HL-60 (cell line): ENCODE data around the gene SH3PXD2A.

Experiments used
- DNase-seq, 2 experiments: peaks; one replicate each; pipeline ENCODE4 v3.0.0-alpha.2; 2010 to 2020; ENCODE audit warnings: low read depth in 1 of 2, low spot score in 1 of 2
- H3K27ac ChIP-seq: fragments of 250-450 bp; sonication (Bioruptor Pico); replicated peaks from 2 replicates; pipeline ENCODE4 v1.5.1; 2020; ENCODE audit warnings: mild to moderate bottlenecking, moderate library complexity
- H3K27me3 ChIP-seq: fragments of 250-450 bp; sonication (Bioruptor Pico); 2 replicates; pipeline ENCODE4 v1.5.1; 2021; ENCODE audit warnings: mild to moderate bottlenecking, moderate library complexity; ENCODE audit not compliant: insufficient read depth, poor library complexity, severe bottlenecking
- H3K4me3 ChIP-seq: replicated peaks from 2 replicates; pipeline ENCODE4 v1.5.1; 2011; ENCODE audit warnings: mild to moderate bottlenecking, control low read depth, low read length; ENCODE audit not compliant: insufficient read depth
- GABPA ChIP-seq: IDR thresholded peaks from 2 replicates; pipeline ENCODE4 v1.6.1; 2012; ENCODE audit warnings: low read depth
- POLR2AphosphoS5 ChIP-seq: IDR thresholded peaks from 2 replicates; pipeline ENCODE4 v1.6.1; 2012; ENCODE audit warnings: low read depth
- SPI1 ChIP-seq: IDR thresholded peaks from 2 replicates; pipeline ENCODE4 v1.6.1; 2012; ENCODE audit warnings: low read depth, mild to moderate bottlenecking, borderline replicate concordance
- TF ChIP-seq, protein P1 (sequence below): IDR thresholded peaks from one replicate; pipeline ENCODE4 v1.5.1; 2011; ENCODE audit warnings: low read length, control low read depth, inconsistent platforms; ENCODE audit not compliant: insufficient read depth
- TF ChIP-seq, protein P2 (sequence below): IDR thresholded peaks from 2 replicates; pipeline ENCODE4 v1.6.1; 2012; ENCODE audit warnings: low read depth; ENCODE audit not compliant: insufficient replicate concordance

SH3PXD2A gene

DNA sequence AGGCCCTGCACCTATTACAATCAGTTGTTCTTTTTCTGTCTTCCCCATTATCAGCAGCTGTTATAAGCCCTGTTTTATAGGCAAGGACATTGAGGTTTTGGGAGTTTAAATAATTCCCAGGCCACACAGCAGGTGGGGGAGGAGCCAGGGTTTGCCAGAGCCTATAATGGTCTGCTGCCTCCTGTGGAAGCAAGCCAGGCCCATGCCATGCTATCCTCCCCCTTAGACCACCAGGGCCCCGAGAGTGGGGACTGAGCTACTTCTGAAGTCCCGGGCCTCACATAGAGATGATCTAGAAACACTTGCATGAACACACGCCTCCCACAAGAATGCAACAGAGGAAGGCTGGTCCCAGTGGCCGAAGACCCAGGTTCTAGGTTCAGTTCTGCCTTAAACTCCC, 141.7 kb downstream of the SH3PXD2A start:
- Histone ChIP-seq H3K27me3 (no peaks in the 10 kb centered on the region), H3K27ac (no peak overlapping the region), H3K4me3 (no peak overlapping the region)
- TF ChIP-seq, protein P1, sequence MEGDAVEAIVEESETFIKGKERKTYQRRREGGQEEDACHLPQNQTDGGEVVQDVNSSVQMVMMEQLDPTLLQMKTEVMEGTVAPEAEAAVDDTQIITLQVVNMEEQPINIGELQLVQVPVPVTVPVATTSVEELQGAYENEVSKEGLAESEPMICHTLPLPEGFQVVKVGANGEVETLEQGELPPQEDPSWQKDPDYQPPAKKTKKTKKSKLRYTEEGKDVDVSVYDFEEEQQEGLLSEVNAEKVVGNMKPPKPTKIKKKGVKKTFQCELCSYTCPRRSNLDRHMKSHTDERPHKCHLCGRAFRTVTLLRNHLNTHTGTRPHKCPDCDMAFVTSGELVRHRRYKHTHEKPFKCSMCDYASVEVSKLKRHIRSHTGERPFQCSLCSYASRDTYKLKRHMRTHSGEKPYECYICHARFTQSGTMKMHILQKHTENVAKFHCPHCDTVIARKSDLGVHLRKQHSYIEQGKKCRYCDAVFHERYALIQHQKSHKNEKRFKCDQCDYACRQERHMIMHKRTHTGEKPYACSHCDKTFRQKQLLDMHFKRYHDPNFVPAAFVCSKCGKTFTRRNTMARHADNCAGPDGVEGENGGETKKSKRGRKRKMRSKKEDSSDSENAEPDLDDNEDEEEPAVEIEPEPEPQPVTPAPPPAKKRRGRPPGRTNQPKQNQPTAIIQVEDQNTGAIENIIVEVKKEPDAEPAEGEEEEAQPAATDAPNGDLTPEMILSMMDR = no peak
- TF ChIP-seq SPI1 (no peak), GABPA (no peak), POLR2AphosphoS5 (no peak)
- TF ChIP-seq, protein P2, sequence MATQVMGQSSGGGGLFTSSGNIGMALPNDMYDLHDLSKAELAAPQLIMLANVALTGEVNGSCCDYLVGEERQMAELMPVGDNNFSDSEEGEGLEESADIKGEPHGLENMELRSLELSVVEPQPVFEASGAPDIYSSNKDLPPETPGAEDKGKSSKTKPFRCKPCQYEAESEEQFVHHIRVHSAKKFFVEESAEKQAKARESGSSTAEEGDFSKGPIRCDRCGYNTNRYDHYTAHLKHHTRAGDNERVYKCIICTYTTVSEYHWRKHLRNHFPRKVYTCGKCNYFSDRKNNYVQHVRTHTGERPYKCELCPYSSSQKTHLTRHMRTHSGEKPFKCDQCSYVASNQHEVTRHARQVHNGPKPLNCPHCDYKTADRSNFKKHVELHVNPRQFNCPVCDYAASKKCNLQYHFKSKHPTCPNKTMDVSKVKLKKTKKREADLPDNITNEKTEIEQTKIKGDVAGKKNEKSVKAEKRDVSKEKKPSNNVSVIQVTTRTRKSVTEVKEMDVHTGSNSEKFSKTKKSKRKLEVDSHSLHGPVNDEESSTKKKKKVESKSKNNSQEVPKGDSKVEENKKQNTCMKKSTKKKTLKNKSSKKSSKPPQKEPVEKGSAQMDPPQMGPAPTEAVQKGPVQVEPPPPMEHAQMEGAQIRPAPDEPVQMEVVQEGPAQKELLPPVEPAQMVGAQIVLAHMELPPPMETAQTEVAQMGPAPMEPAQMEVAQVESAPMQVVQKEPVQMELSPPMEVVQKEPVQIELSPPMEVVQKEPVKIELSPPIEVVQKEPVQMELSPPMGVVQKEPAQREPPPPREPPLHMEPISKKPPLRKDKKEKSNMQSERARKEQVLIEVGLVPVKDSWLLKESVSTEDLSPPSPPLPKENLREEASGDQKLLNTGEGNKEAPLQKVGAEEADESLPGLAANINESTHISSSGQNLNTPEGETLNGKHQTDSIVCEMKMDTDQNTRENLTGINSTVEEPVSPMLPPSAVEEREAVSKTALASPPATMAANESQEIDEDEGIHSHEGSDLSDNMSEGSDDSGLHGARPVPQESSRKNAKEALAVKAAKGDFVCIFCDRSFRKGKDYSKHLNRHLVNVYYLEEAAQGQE = no peak
- no peak for DNase-seq

DNA sequence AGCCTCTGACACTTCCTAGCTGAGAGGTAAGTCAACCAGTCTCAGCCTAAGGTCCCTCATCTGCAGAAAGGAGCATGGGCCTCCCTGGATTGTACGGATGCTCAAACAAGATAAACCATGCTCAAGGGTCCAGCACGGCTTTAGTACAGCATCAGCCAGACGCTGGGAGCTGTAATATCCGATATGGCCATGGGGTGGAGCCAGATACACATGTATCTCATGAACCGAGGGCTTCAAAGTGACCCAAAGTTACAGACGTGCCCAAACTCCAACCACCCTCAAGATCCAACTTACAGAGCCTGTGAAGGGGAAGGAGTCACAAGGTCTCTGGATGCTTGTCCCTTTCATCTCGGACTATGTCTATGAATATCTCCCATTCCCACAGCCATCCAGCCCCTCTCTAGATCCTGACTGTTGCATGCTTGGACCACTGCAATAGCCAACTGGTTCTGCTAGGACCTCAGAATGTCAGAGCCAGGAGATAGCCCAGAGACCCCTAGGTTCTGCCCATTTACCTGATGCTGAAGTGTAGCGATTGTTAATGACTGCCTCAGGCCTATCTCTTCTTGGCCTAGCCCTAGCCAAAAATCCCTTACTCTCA, 142.4 kb downstream of the SH3PXD2A start:
- TF ChIP-seq, protein P2 = no peak
- TF ChIP-seq POLR2AphosphoS5 (no peak), GABPA (no peak), SPI1 (no peak)
- TF ChIP-seq, protein P1 = peak; percentile 91
- DNase-seq = peak; percentile 56 to 74

DNA sequence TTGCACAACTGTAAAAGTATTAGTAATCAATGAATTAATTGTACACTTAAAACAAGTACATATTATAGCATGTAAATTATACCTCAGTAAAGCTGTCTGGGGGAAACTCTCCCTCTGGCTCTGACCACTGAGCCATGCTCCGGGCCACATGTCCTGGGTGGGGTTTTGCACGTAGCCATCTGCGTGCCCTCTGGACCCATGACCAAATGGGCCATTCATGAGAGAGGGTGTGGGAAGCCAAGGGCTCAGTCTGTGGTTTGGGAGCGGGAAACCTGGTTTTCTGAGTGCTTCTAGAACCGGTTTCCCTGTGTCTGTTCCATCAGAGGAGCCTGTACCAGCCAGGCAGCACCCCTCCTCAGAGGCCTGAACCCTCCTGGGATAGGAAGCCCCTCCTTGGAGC, 143.2 kb downstream of the SH3PXD2A start:
- Histone ChIP-seq H3K4me3 (no peak overlapping the region), H3K27me3 (no peaks in the 10 kb centered on the region), H3K27ac (no peak overlapping the region)
- TF ChIP-seq SPI1 (no peak), GABPA (no peak), POLR2AphosphoS5 (no peak)
- TF ChIP-seq, protein P2 = no peak
- TF ChIP-seq, protein P1 = no peak
- no peak for DNase-seq

More for the DNA sequence above, 142.4 kb downstream of the SH3PXD2A start:
- Histone ChIP-seq H3K4me3 (no peak overlapping the region), H3K27me3 (no peaks in the 10 kb centered on the region), H3K27ac (no peak overlapping the region)
